HepG2 (cell line): ENCODE measurements around the gene B3GNT2. TPM values are rescaled to one million over a fixed set of nuclear protein-coding genes. Genes with fewer than 3 reads are reported as not detected.

Experiments used
- ATAC-seq: fragments of 200-7000 bp; cut with Tn5 transposase; 3 replicates; pipeline ENCODE4 v1.9.1; 2020; ENCODE audit warnings: mild to moderate bottlenecking, moderate library complexity
- BruUV-seq: library from RNA; stranded (reverse); fragments of 400-500 nt; replicated peaks from 2 replicates; lab custom pipeline; 2021; lab: Mats Ljungman, UMichigan
- CTCF ChIA-PET: fragments of 300-600 bp; formaldehyde crosslinking; extraction: SDS; loops from one replicate; lab custom pipeline; 2021; ENCODE audit warnings: low total read pairs, inconsistent platforms, low intra/inter-chr PET ratio; lab: Yijun Ruan, JAX
- POLR2A ChIA-PET: fragments of 350-600 bp; sonication (Branson Sonifier 250); formaldehyde crosslinking; loops from one replicate; lab custom pipeline; 2020; ENCODE audit warnings: antibody characterized with exemption, inconsistent platforms; lab: Yijun Ruan, JAX
- DNase-seq: peaks from one replicate; pipeline ENCODE4 v3.0.0-alpha.2; 2015; ENCODE audit warnings: low spot score
- FAIRE-seq: peaks from 3 replicates; lab custom pipeline; 2011; peaks lifted over from hg19 to GRCh38; lab: Jason Lieb, UNC
- H2AFZ ChIP-seq: one replicate; pipeline ENCODE4 v1.6.1; 2011; ENCODE audit warnings: low read length, inconsistent platforms
- H3K27ac ChIP-seq: fragments of 300-600 bp; 3 replicates; pipeline ENCODE4 v1.8.0; 2011; ENCODE audit warnings: mixed run types, mild to moderate bottlenecking, mixed read lengths, low read length, inconsistent platforms; ENCODE audit not compliant: insufficient read depth; ENCODE audit errors: extremely low read length
- H3K27me3 ChIP-seq, 2 experiments: fragments of 200-600 bp in 1 of 2; 2 replicates in 1 of 2; 3 replicates in 1 of 2; pipeline versions ENCODE4 v1.6.0 to v1.8.0; 2011; ENCODE audit warnings: low read length in 2 of 2, mild to moderate bottlenecking in 2 of 2, moderate library complexity in 2 of 2, inconsistent platforms in 1 of 2; ENCODE audit not compliant: insufficient read depth in 2 of 2, control insufficient read depth in 1 of 2
- H3K36me3 ChIP-seq, 2 experiments: fragments of 200-600 bp in 1 of 2; replicated peaks in 1 of 2; 2 replicates in 1 of 2; 3 replicates in 1 of 2; pipeline versions ENCODE4 v1.5.1 to v1.8.0; 2011; ENCODE audit warnings: low read length in 2 of 2, inconsistent platforms in 1 of 2; ENCODE audit not compliant: insufficient read depth in 2 of 2, control insufficient read depth in 1 of 2
- H3K4me1 ChIP-seq: 2 replicates; pipeline ENCODE4 v1.5.1; 2012; ENCODE audit warnings: low read length, inconsistent platforms; ENCODE audit not compliant: insufficient read depth
- H3K4me2 ChIP-seq: 2 replicates; pipeline ENCODE4 v1.6.0; 2011; ENCODE audit warnings: low read depth, low read length, inconsistent platforms
- H3K4me3 ChIP-seq, 3 experiments: fragments of 200-600 bp in 1 of 3; sonication (generic), shearing (Covaris generic) in 1 of 3; replicated peaks in 1 of 3; 2 replicates each; pipeline ENCODE4 v1.5.1; 2011 to 2016; ENCODE audit warnings: low read length in 3 of 3, inconsistent platforms in 2 of 3, low read depth in 2 of 3, mild to moderate bottlenecking in 2 of 3, control low read depth in 1 of 3, mixed read lengths in 1 of 3; ENCODE audit not compliant: insufficient read depth in 1 of 3
- H3K79me2 ChIP-seq: one replicate; pipeline ENCODE4 v1.6.1; 2011; ENCODE audit warnings: low read length, inconsistent platforms; ENCODE audit not compliant: insufficient read depth
- H3K9ac ChIP-seq: 2 replicates; pipeline ENCODE4 v1.6.0; 2011; ENCODE audit warnings: mild to moderate bottlenecking, low read depth, low read length, inconsistent platforms; ENCODE audit not compliant: insufficient read depth
- H3K9me3 ChIP-seq: 2 replicates; pipeline ENCODE4 v1.5.1; 2012; ENCODE audit warnings: mild to moderate bottlenecking, low read length
- H4K20me1 ChIP-seq: 2 replicates; pipeline ENCODE4 v1.6.0; 2011; ENCODE audit warnings: inconsistent platforms, mild to moderate bottlenecking, low read length, moderate library complexity; ENCODE audit not compliant: insufficient read depth
- ESRRA ChIP-seq: sonication (generic); formaldehyde crosslinking; IDR thresholded peaks from 2 replicates; pipeline ENCODE4 v1.5.1; 2020; ENCODE audit warnings: mild to moderate bottlenecking, low read depth, missing genetic modification reagents
- KDM3A ChIP-seq: IDR thresholded peaks from 2 replicates; pipeline ENCODE4 v1.6.1; 2018; ENCODE audit warnings: low read depth, missing compliant biosample characterization
- MTA3 ChIP-seq: sonication (generic); formaldehyde crosslinking; IDR thresholded peaks from 2 replicates; pipeline ENCODE4 v1.4.0; 2020; ENCODE audit warnings: missing genetic modification reagents
- PPARG ChIP-seq: conservative IDR thresholded peaks from 2 replicates; pipeline ENCODE4 v1.6.1; 2016; ENCODE audit warnings: missing biosample characterization, missing genetic modification reagents
- PRPF4 ChIP-seq: fragments of 200-400 bp; formaldehyde crosslinking; IDR thresholded peaks from 2 replicates; pipeline ENCODE4 v1.6.1; 2016; ENCODE audit warnings: low read length, low read depth; ENCODE audit not compliant: poor library complexity, severe bottlenecking
- RARA ChIP-seq: IDR thresholded peaks from 2 replicates; pipeline ENCODE4 v1.6.1; 2016; ENCODE audit warnings: missing genetic modification reagents, missing compliant biosample characterization
- SNRNP70 ChIP-seq: fragments of 200-400 bp; formaldehyde crosslinking; IDR thresholded peaks from 2 replicates; pipeline ENCODE4 v1.6.1; 2017; ENCODE audit warnings: mild to moderate bottlenecking, low read depth, low read length, moderate library complexity
- TFE3 ChIP-seq: IDR thresholded peaks from 2 replicates; pipeline ENCODE4 v1.6.1; 2016
- ZNF460 ChIP-seq: sonication (generic); formaldehyde crosslinking; IDR thresholded peaks from 2 replicates; pipeline ENCODE4 v1.5.1; 2020; ENCODE audit warnings: missing genetic modification reagents, mild to moderate bottlenecking, borderline replicate concordance
- ZNF510 ChIP-seq: sonication (generic); formaldehyde crosslinking; IDR thresholded peaks from 2 replicates; pipeline ENCODE4 v1.4.0; 2020; ENCODE audit warnings: low read depth, mild to moderate bottlenecking, missing genetic modification reagents
- WGBS: methylation state at CpG from one replicate; pipeline ENCODE4 v1.1.6; 2017; ENCODE audit warnings: low lambda C conversion rate; 5-methylcytosine and 5-hydroxymethylcytosine counted together
- in situ Hi-C: cut with HindIII; loops from 2 replicates; pipeline ENCODE4 v1.10.0; 2017; ENCODE audit warnings: low pct_unique_long_range_greater_than_20kb; ENCODE audit not compliant: extremely low pct_ligation_motif_present
- intact Hi-C: fragments of 100-400 bp; cut with micrococcal nuclease; formaldehyde crosslinking; loops from one replicate; pipeline ENCODE4 v1.10.0; 2022; ENCODE audit not compliant: unreplicated experiment
- polyA plus RNA-seq, 8 experiments: library from polyadenylated mRNA; depleted of rRNA in 3 of 8; stranded (reverse) in 7 of 8; unstranded in 1 of 8; fragments of >200 nt; fragmentation: Illumina TruSeq in 4 of 8; extraction: Trizol in 4 of 8; gene quantifications; 2 replicates each; pipeline versions ENCODE4 v1.2.1 to v1.2.3, GENCODE V29; 2011 to 2016; ENCODE audit warnings: low read depth in 4 of 8, missing spikeins in 1 of 8, mixed read lengths in 1 of 8; ENCODE audit not compliant: insufficient read depth in 1 of 8
- total RNA-seq, 5 experiments: library from RNA; depleted of rRNA; stranded (reverse); fragments of >200 nt; fragmentation: Illumina TruSeq; extraction: Trizol; gene quantifications; 2 replicates each; pipeline ENCODE4 v1.2.3, GENCODE V29; 2016; ENCODE audit warnings: low read depth in 1 of 5
- TF ChIP-seq, protein P1 (sequence below): IDR thresholded peaks from 2 replicates; pipeline ENCODE4 v1.6.1; 2012; ENCODE audit warnings: low read depth, low read length, improper control_type of control experiment

The B3GNT2 gene
- total and polyA plus RNA-seq, 2 of the 13 experiments (the other 11 are each of a cell fraction or from before 2014, with no cell fraction given): 26.3 to 28.5 TPM

DNA sequence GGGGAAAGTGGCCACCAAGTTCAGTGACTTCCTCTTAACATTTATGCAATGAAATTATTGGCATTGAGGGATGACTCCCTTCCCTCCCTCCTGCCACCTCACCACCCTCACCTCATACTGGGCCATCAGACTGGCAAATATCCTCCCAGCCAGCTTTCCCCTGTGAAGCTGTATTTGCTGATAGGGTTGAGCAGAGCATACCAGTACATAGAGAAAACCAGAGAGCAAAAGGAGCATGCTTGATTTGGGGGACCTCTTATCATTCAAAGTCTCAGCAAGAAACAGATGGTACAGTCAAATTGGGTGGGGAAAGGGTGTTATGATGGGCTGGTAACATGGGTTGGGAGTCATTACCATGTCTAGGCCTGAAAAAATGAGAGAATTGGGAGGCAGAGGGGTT lies 19.1 kb upstream of the B3GNT2 start (continued):
- TF ChIP-seq TFE3 (no peak), PRPF4 (no peak), SNRNP70 (no peak), KDM3A (CRISPR knock-in tag) (no peak), ESRRA (CRISPR knock-in tag) (no peak), RARA (CRISPR knock-in tag) (no peak), MTA3 (CRISPR knock-in tag) (no peak), ZNF460 (CRISPR knock-in tag) (no peak), ZNF510 (CRISPR knock-in tag) (no peak)
- TF ChIP-seq, protein P1, sequence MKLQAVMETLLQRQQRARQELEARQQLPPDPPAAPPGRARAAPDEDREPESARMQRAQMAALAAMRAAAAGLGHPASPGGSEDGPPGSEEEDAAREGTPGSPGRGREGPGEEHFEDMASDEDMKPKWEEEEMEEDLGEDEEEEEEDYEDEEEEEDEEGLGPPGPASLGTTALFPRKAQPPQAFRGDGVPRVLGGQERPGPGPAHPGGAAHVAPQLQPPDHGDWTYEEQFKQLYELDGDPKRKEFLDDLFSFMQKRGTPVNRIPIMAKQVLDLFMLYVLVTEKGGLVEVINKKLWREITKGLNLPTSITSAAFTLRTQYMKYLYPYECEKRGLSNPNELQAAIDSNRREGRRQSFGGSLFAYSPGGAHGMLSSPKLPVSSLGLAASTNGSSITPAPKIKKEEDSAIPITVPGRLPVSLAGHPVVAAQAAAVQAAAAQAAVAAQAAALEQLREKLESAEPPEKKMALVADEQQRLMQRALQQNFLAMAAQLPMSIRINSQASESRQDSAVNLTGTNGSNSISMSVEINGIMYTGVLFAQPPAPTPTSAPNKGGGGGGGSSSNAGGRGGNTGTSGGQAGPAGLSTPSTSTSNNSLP: no peak

- Histone ChIP-seq H3K4me3 (no peak overlapping the region), H2AFZ (no peak overlapping the region), H4K20me1 (no peaks in the 10 kb centered on the region), H3K27me3 (no peaks in the 10 kb centered on the region; a peak in 1 of 5 replicates), H3K79me2 (no peaks in the 10 kb centered on the region), H3K4me2 (no peak overlapping the region), H3K4me1 (no peaks in the 10 kb centered on the region), H3K27ac (no peak overlapping the region), H3K9me3 (no peaks in the 10 kb centered on the region), H3K9ac (no peak overlapping the region), H3K36me3 (no peaks in the 10 kb centered on the region)
- no TSS peak for BruUV-seq
- ChIA-PET POLR2A (interaction anchor here (1.2 kb wide), 1 partner anchor 18 kb away, joined by 5 read pairs; the partner anchor contains the start of gene B3GNT2), CTCF (no interaction called here)
- intact Hi-C loops: no loop called here
- TF ChIP-seq PPARG (CRISPR knock-in tag): no peak
- no peak for ATAC-seq
- DNase-seq: no peak
- no peak for FAIRE-seq
- in situ Hi-C loops: no loop called here
- WGBS: 91% methylated on average over 4 of the region's 4 CpGs
Measured at GRCh38 chr2:62177392-62178049, 18.4 kb upstream of the B3GNT2 start.
